B cell (primary cell): ENCODE measurements around the gene TMEM132A.

Source experiments
- CTCF ChIP-seq: fragments of 200-600 bp; IDR thresholded peaks from one replicate; pipeline ENCODE4 v1.8.0; 2022; ENCODE audit warnings: antibody characterized with exemption, mild to moderate bottlenecking
- EZH2 ChIP-seq: IDR thresholded peaks from 2 replicates; pipeline ENCODE4 v1.6.1; 2012; ENCODE audit warnings: borderline replicate concordance, low read depth, mild to moderate bottlenecking, moderate library complexity, low read length; ENCODE audit not compliant: insufficient read depth, poor library complexity, severe bottlenecking

GRCh38 chr11:60957188-60957587, 32.9 kb downstream of the TMEM132A start:
- TF ChIP-seq CTCF: no peak
- TF ChIP-seq EZH2: no peak
